NB4 (cell line): Measurements from ENCODE around the gene RAB11A.

ENCODE experiments used
- MYC ChIP-seq: IDR thresholded peaks from 2 replicates; pipeline ENCODE4 v1.6.1; 2011; ENCODE audit warnings: low read depth, low read length
- POLR2A ChIP-seq: IDR thresholded peaks from 2 replicates; pipeline ENCODE4 v1.6.1; 2011; ENCODE audit warnings: mild to moderate bottlenecking; ENCODE audit not compliant: insufficient read length; ENCODE audit errors: extremely low read depth
- TF ChIP-seq, protein P1 (sequence below): IDR thresholded peaks from one replicate; pipeline ENCODE4 v1.5.1; 2012; ENCODE audit warnings: low read depth, low read length
- TF ChIP-seq, protein P2 (sequence below): IDR thresholded peaks from 2 replicates; pipeline ENCODE4 v1.6.1; 2011; ENCODE audit warnings: low read depth, low read length

DNA sequence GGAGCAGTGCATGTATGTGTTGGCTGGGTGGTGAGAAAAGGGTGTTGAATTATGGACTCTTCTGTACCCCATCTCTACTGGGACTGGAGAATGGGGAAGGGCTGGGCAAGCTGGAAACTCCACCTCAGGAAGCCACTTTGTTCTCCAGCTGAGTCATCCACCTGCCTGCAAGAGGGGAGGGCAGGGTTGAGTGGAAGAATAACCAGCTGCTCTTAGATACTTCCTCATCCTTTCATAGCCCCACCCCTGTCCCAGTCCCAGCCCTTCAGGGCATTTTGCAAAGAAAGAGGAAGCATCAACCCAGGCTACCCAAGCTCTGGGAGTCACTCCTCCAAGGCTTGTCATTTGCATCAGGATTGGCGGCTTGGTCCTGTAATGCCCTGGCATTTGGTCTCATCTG, 33.1 kb downstream of the RAB11A start:
- TF ChIP-seq, protein P1, sequence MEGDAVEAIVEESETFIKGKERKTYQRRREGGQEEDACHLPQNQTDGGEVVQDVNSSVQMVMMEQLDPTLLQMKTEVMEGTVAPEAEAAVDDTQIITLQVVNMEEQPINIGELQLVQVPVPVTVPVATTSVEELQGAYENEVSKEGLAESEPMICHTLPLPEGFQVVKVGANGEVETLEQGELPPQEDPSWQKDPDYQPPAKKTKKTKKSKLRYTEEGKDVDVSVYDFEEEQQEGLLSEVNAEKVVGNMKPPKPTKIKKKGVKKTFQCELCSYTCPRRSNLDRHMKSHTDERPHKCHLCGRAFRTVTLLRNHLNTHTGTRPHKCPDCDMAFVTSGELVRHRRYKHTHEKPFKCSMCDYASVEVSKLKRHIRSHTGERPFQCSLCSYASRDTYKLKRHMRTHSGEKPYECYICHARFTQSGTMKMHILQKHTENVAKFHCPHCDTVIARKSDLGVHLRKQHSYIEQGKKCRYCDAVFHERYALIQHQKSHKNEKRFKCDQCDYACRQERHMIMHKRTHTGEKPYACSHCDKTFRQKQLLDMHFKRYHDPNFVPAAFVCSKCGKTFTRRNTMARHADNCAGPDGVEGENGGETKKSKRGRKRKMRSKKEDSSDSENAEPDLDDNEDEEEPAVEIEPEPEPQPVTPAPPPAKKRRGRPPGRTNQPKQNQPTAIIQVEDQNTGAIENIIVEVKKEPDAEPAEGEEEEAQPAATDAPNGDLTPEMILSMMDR: no peak
- TF ChIP-seq POLR2A (no peak), MYC (no peak)
- TF ChIP-seq, protein P2, sequence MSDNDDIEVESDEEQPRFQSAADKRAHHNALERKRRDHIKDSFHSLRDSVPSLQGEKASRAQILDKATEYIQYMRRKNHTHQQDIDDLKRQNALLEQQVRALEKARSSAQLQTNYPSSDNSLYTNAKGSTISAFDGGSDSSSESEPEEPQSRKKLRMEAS: no peak
